ENCODE data around the gene PHACTR3.

Gene PHACTR3

GRCh38 chr20:59670786-59671492 is 66.6 kb downstream of the PHACTR3 start:
- DNase-seq (ENCODE audit: low read depth, low spot score), result no peak

GRCh38 chr20:59671661-59672471 is 67.5 kb downstream of the PHACTR3 start:
- no peak for DNase-seq (ENCODE audit: low read depth, low spot score)

- DNase-seq (ENCODE audit: low read depth, low spot score), result no peak
These were observed 68.2 kb downstream of the PHACTR3 start for GRCh38 chr20:59672576-59672975.

GRCh38 chr20:59673288-59673997 is 69.1 kb downstream of the PHACTR3 start:
- no peak for DNase-seq (ENCODE audit: low read depth, low spot score)

GRCh38 chr20:59673998-59674445 is 69.7 kb downstream of the PHACTR3 start:
- DNase-seq (ENCODE audit: low read depth, low spot score), result no peak

- DNase-seq (ENCODE audit: low read depth, low spot score), result no peak
These were observed 71.9 kb downstream of the PHACTR3 start for GRCh38 chr20:59676126-59676850.

GRCh38 chr20:59676851-59677182 is 72.5 kb downstream of the PHACTR3 start:
- no peak for DNase-seq (ENCODE audit: low read depth, low spot score)

GRCh38 chr20:59677586-59677985 is 73.2 kb downstream of the PHACTR3 start:
- no peak for DNase-seq (ENCODE audit: low read depth, low spot score)

GRCh38 chr20:59678288-59678687 is 73.9 kb downstream of the PHACTR3 start:
- no peak for DNase-seq (ENCODE audit: low read depth, low spot score)

- no peak for DNase-seq (ENCODE audit: low read depth, low spot score)
These were observed 74.6 kb downstream of the PHACTR3 start for GRCh38 chr20:59678951-59679350.

- DNase-seq (ENCODE audit: low read depth, low spot score), result no peak
These were observed 75.9 kb downstream of the PHACTR3 start for GRCh38 chr20:59680148-59680650.

- no peak for DNase-seq (ENCODE audit: low read depth, low spot score)
These were observed 76.5 kb downstream of the PHACTR3 start for GRCh38 chr20:59680852-59681251.

GRCh38 chr20:59682603-59683002 is 78.3 kb downstream of the PHACTR3 start:
- no peak for DNase-seq (ENCODE audit: low read depth, low spot score)

GRCh38 chr20:59683181-59683580 is 78.8 kb downstream of the PHACTR3 start:
- no peak for DNase-seq (ENCODE audit: low read depth, low spot score)

- no peak for DNase-seq (ENCODE audit: low read depth, low spot score)
These were observed 80.4 kb downstream of the PHACTR3 start for GRCh38 chr20:59684685-59685242.

GRCh38 chr20:59686404-59687346 is 82.3 kb downstream of the PHACTR3 start:
- DNase-seq (ENCODE audit: low read depth, low spot score), result no peak

- DNase-seq (ENCODE audit: low read depth, low spot score), result no peak
These were observed 84.0 kb downstream of the PHACTR3 start for GRCh38 chr20:59688356-59688755.

GRCh38 chr20:59688999-59689398 is 84.7 kb downstream of the PHACTR3 start:
- DNase-seq (ENCODE audit: low read depth, low spot score), result no peak

GRCh38 chr20:59690101-59690500 is 85.8 kb downstream of the PHACTR3 start:
- DNase-seq (ENCODE audit: low read depth, low spot score), result no peak

GRCh38 chr20:59690976-59691375 is 86.6 kb downstream of the PHACTR3 start:
- DNase-seq (ENCODE audit: low read depth, low spot score), result no peak
